Adrenal gland (tissue), 12 donors: ENCODE measurements around the gene TP53TG5. TPM values are rescaled to one million over a fixed set of nuclear protein-coding genes. Genes with fewer than 3 reads are reported as not detected.
A peak's percentile ranks its signal among the peaks of the same experiment; 100 is the strongest.

ENCODE experiments used
- DNase-seq, 7 donors: peaks; one replicate each; pipeline ENCODE4 v3.0.0-alpha.2; 2019 to 2020
- H3K27ac ChIP-seq, 5 donors: fragments of 200-600 bp; sonication (generic) in 4 of 5; 1 replicate in 3 of 5; 2 replicates in 2 of 5; pipeline versions ENCODE4 v1.5.1 to v1.8.0; 2016 to 2020; ENCODE audit warnings: mild to moderate bottlenecking in 1 of 5
- H3K27me3 ChIP-seq: fragments of 200-600 bp; 2 replicates; pipeline ENCODE4 v1.8.0; 2021
- H3K36me3 ChIP-seq, 2 donors: fragments of 200-600 bp; replicated peaks in 1 of 2; 1 replicate in 1 of 2; 2 replicates in 1 of 2; pipeline versions ENCODE4 v1.5.1 to v1.8.0; 2018 to 2022
- H3K4me1 ChIP-seq, 2 donors: fragments of 200-600 bp; replicated peaks in 1 of 2; 1 replicate in 1 of 2; 2 replicates in 1 of 2; pipeline versions ENCODE4 v1.5.1 to v1.8.0; 2018 to 2021
- H3K4me3 ChIP-seq, 4 donors: fragments of 200-600 bp; sonication (generic) in 3 of 4; one replicate each; pipeline ENCODE4 v1.5.1; 2016 to 2018
- H3K9me3 ChIP-seq, 3 donors: fragments of 200-600 bp; sonication (generic) in 1 of 3; replicated peaks in 1 of 3; 1 replicate in 2 of 3; 2 replicates in 1 of 3; pipeline versions ENCODE4 v1.5.1 to v1.8.0; 2016 to 2021
- POLR2A ChIP-seq, 2 donors: fragments of 450-650 bp; IDR thresholded peaks; one replicate each; pipeline ENCODE4 v1.6.1; 2017; ENCODE audit warnings: antibody characterized with exemption in 2 of 2, mild to moderate bottlenecking in 2 of 2, moderate library complexity in 1 of 2
- WGBS, 4 donors: extraction: QIAGEN DNeasy Blood & Tissue Kit in 2 of 4; methylation state at CpG; one replicate each; pipeline versions ENCODE4 v1.1.5 to v1.1.7; 2013 to 2017; 5-methylcytosine and 5-hydroxymethylcytosine counted together
- intact Hi-C, 2 donors: fragments of 100-400 bp; cut with DNase I; formaldehyde crosslinking; loops; one replicate each; pipeline versions ENCODE4 v1.14.1 to v1.15.0; 2022 to 2023
- polyA plus RNA-seq, 3 donors: library from polyadenylated mRNA; stranded (reverse); fragments of 200-250 nt in 2 of 3; fragments of 350-450 nt in 1 of 3; fragmentation: Illumina TruSeq in 1 of 3; extraction: RNeasy Lipid Tissue Mini Kit (QIAGEN cat#74804) in 1 of 3; gene quantifications; one replicate each; pipeline ENCODE4 v1.2.3, GENCODE V29; 2013 to 2014
- total RNA-seq, 9 donors: library from RNA; depleted of rRNA in 4 of 9; stranded (reverse); fragments of >200 nt in 4 of 9; fragments of 120-200 nt in 1 of 9; fragmentation: NEBNext Ultra II Directional in 1 of 9; extraction: Animal tissue kit (Norgen Biotek cat#: 25700) in 1 of 9; gene quantifications; one replicate each; pipeline versions ENCODE4 v1.1.0 to v1.2.4, GENCODE V29; 2013 to 2023
- TF ChIP-seq, protein P1 (sequence below), 6 experiments: fragments of 450-650 bp in 4 of 6; fragments of 200-600 bp in 2 of 6; sonication (generic) in 1 of 6; IDR thresholded peaks; 1 replicate in 5 of 6; 2 replicates in 1 of 6; pipeline versions ENCODE4 v1.5.1 to v1.8.0; 2016 to 2021; ENCODE audit warnings: antibody characterized with exemption in 6 of 6, mild to moderate bottlenecking in 2 of 6, moderate library complexity in 1 of 6
- donor health status: healthy with polysubstance abuse.
- donor health status: Bipolar disorder and iron deficiency.
- donor health status: DM: yes; HTN: yes; CAD: no.
- donor health status: DM: no; HTN: no; CAD: no.
- donor health status: DM: no; HTN: no; CAD: no.
- donor health status: DM: yes; HTN: yes; CAD: no.

The TP53TG5 gene
- total and polyA plus RNA-seq, 12 donors: 0.24 to 0.78 (median 0.49) TPM; not detected in 8

DNA sequence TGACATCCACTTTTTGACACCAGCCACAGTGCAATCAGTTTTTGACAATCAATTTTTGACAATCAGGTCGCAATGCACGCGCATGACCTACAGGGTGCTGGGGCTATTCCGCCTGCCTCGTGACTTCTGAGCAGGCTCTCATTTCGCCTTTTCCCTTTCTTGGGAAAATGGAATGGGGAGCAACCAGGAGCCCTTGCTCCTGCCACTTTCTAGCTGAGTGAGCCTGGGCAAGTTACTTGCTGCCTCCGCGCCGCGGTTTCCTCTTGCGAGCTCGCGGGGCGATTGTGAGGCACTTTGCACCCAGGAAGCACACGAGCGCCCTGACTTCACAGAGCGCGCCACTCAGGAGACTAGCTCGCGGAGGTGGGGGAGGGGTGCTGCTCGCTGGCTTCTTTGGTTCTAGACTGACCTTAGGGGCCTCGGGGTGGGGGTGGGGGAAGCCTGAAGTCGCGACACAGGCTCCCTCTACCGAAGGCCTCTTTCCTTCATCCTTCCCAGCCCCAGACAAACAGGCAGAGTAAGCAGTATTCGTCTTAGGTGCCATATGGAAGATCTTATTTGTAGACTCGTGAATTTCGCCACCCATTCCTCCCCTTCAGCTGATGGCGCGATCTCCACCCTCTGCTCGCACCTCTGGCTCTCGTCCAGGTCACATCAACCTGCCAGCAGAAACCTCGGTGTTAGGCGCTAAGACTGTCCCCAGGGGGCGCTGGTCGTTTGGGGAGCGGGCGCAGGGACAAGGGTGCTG is 4.6 kb downstream of the TP53TG5 start:
- 15 to 29% (median 20%) methylated on average over 23 to 38 of the region's 38 CpGs for WGBS, 4 donors
- DNase-seq: peak; percentile 87 to 93 (median 89)
- Histone ChIP-seq H3K9me3 (no peaks in the 10 kb centered on the region), H3K36me3 (no peaks in the 10 kb centered on the region), H3K4me1 (peaks cover 0 to 10% of the 10 kb centered on the region in 2 donors), H3K27ac (peak overlapping the region in 2 of 5 donors; percentile 37 to 64), H3K4me3 (peak overlapping the region in 2 of 4 donors; percentile 42 to 59), H3K27me3 (no peaks in the 10 kb centered on the region)
- intact Hi-C loops: loop anchor here (2.0 to 5.0 kb wide), 4 partner anchors 46 to 63 kb away; no protein-coding TSS in a partner anchor
- TF ChIP-seq POLR2A (IDR thresholded peaks at IDR 0.05): no peak
- TF ChIP-seq, protein P1, sequence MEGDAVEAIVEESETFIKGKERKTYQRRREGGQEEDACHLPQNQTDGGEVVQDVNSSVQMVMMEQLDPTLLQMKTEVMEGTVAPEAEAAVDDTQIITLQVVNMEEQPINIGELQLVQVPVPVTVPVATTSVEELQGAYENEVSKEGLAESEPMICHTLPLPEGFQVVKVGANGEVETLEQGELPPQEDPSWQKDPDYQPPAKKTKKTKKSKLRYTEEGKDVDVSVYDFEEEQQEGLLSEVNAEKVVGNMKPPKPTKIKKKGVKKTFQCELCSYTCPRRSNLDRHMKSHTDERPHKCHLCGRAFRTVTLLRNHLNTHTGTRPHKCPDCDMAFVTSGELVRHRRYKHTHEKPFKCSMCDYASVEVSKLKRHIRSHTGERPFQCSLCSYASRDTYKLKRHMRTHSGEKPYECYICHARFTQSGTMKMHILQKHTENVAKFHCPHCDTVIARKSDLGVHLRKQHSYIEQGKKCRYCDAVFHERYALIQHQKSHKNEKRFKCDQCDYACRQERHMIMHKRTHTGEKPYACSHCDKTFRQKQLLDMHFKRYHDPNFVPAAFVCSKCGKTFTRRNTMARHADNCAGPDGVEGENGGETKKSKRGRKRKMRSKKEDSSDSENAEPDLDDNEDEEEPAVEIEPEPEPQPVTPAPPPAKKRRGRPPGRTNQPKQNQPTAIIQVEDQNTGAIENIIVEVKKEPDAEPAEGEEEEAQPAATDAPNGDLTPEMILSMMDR (IDR thresholded peaks at IDR 0.05): peak; percentile 70 to 92 (median 90)

DNA sequence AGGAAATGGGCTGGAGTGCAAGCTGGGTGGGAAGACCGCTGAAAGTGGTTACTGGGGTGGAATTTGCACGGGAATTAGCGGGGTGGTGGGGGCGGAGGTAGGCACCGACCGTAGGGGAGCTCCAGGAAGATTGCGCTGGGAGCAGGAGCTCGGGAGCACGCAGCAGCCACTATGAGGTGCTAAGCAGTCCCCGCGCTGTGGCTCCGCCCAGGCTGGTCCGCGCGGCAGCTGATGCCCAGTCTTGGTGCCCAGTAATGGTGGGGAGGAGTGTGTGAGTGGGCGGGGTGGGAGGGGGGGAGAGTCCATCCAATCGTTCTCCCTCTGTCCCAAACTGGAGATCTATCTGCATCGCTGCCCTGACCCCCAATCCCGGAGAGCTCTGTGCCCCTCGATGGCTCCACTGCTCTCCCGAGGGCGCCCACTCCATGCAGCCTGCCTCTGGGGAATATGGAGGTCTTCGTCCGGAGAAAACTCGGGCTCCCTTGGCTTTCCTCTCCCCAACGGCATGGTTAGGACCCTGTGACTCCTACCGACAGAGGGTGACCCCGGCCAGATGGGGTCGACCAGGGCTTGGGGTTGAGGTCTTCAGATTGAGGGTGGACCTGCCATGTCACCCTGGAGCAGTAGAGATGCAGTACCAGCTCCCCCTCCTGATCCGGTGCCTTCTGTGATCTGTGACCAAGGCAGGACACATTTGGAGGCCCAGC is 5.3 kb downstream of the TP53TG5 start:
- WGBS, 4 donors: 47 to 60% (median 54%) methylated on average over 19 to 30 of the region's 30 CpGs
- H3K4me3 ChIP-seq: peak overlapping the region in 1 of 4 donors; percentile 59
- intact Hi-C loops: loop anchor here (2.0 to 5.0 kb wide), 4 partner anchors 45 to 64 kb away; no protein-coding TSS in a partner anchor
- no peaks in the 10 kb centered on the region for H3K9me3 ChIP-seq
- H3K36me3 ChIP-seq: peaks cover 0 to 3% of the 10 kb centered on the region in 2 donors
- H3K4me1 ChIP-seq: peaks cover 0 to 10% of the 10 kb centered on the region in 2 donors
- no peaks in the 10 kb centered on the region for H3K27me3 ChIP-seq
- peak overlapping the region in 1 of 5 donors; percentile 64 for H3K27ac ChIP-seq
- TF ChIP-seq, protein P1 (IDR thresholded peaks at IDR 0.05): no peak
- TF ChIP-seq POLR2A (IDR thresholded peaks at IDR 0.05): no peak
- DNase-seq: no peak

DNA sequence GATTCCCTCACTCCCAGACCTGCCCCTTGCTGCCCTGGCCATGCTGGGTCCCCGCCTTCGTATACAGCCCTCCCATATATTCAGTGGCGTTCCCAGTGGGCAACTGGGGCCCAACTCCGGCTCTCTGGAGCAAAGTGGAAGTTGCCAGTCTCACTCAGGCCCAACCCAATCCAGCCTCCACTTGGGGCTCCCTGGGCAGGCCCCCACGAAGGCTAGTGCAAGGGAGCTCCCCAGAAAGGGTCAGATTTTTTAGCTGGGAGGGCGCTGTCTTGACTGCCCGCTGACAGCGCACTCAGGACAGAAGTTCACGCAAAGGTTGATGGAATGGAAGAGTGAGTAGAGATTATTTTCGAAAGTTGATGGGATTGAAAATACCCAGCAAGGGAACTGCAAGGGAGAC is 5.9 kb downstream of the TP53TG5 start:
- Histone ChIP-seq H3K4me1 (peaks cover 0 to 10% of the 10 kb centered on the region in 2 donors), H3K36me3 (peaks cover 0 to 9% of the 10 kb centered on the region in 2 donors), H3K9me3 (no peaks in the 10 kb centered on the region), H3K27ac (no peak overlapping the region), H3K4me3 (no peak overlapping the region), H3K27me3 (no peaks in the 10 kb centered on the region)
- WGBS, 4 donors: 86 to 92% (median 90%) methylated on average over 9 to 10 of the region's 10 CpGs
- no peak for DNase-seq
- TF ChIP-seq, protein P1 (IDR thresholded peaks at IDR 0.05): no peak
- intact Hi-C loops: loop anchor here (2.0 to 5.0 kb wide), 4 partner anchors 45 to 65 kb away; no protein-coding TSS in a partner anchor

- H3K9me3 ChIP-seq: no peaks in the 10 kb centered on the region
- no peak for TF ChIP-seq POLR2A (IDR thresholded peaks at IDR 0.05)
- TF ChIP-seq, protein P1 (IDR thresholded peaks at IDR 0.05): no peak
- peaks cover 0 to 23% of the 10 kb centered on the region in 2 donors for H3K36me3 ChIP-seq
- WGBS, 4 donors: 65 to 79% (median 78%) methylated on average over 3 of the region's 3 CpGs
- intact Hi-C loops: loop anchor here (5.0 kb wide), 3 partner anchors 43 to 62 kb away; no protein-coding TSS in a partner anchor
- no peak overlapping the region for H3K4me3 ChIP-seq
- no peaks in the 10 kb centered on the region for H3K27me3 ChIP-seq
- no peak for DNase-seq
- H3K27ac ChIP-seq: no peak overlapping the region
- peaks cover 0 to 10% of the 10 kb centered on the region in 2 donors for H3K4me1 ChIP-seq
These were observed 7.5 kb downstream of the TP53TG5 start for GRCh38 chr20:45370571-45371160.
